Mesenchymal stem cell (in vitro differentiated cells and primary cell): ENCODE data around the gene MBNL3.

Source experiments
- DNase-seq: peaks from one replicate; pipeline ENCODE4 v3.0.0-alpha.2; 2013
- H2AFZ ChIP-seq: one replicate; pipeline ENCODE4 v1.6.1; 2013; ENCODE audit warnings: low read depth, mild to moderate bottlenecking, control low read depth, inconsistent platforms, low read length, moderate library complexity
- H2AK5ac ChIP-seq: 2 replicates; pipeline ENCODE4 v1.6.1; 2013; ENCODE audit warnings: low read length, moderate library complexity, mild to moderate bottlenecking, inconsistent platforms; ENCODE audit not compliant: severe bottlenecking
- H2BK120ac ChIP-seq: one replicate; pipeline ENCODE4 v1.6.1; 2013; ENCODE audit warnings: low read depth, mild to moderate bottlenecking, inconsistent platforms, low read length, moderate library complexity
- H2BK12ac ChIP-seq, 2 experiments: one replicate each; pipeline ENCODE4 v1.6.1; 2013; ENCODE audit warnings: inconsistent platforms in 2 of 2, low read length in 2 of 2, mild to moderate bottlenecking in 2 of 2, moderate library complexity in 2 of 2, control low read depth in 1 of 2
- H2BK15ac ChIP-seq: one replicate; pipeline ENCODE4 v1.6.1; 2013; ENCODE audit warnings: mild to moderate bottlenecking, low read depth, inconsistent platforms; ENCODE audit not compliant: poor library complexity, severe bottlenecking
- H2BK5ac ChIP-seq: 2 replicates; pipeline ENCODE4 v1.6.1; 2013; ENCODE audit warnings: low read depth, mild to moderate bottlenecking, low read length, control low read depth, inconsistent platforms; ENCODE audit not compliant: poor library complexity, severe bottlenecking
- H3K14ac ChIP-seq, 2 experiments: one replicate each; pipeline ENCODE4 v1.6.1; 2013; ENCODE audit warnings: inconsistent platforms in 2 of 2, low read length in 2 of 2, control low read depth in 1 of 2, mild to moderate bottlenecking in 1 of 2, moderate library complexity in 1 of 2
- H3K18ac ChIP-seq, 2 experiments: one replicate each; pipeline ENCODE4 v1.6.1; 2013; ENCODE audit warnings: inconsistent platforms in 2 of 2, low read length in 2 of 2, control low read depth in 1 of 2, low read depth in 1 of 2, mild to moderate bottlenecking in 1 of 2
- H3K23ac ChIP-seq, 2 experiments: one replicate each; pipeline ENCODE4 v1.6.1; 2013; ENCODE audit warnings: inconsistent platforms in 2 of 2, low read length in 2 of 2, mild to moderate bottlenecking in 2 of 2, moderate library complexity in 2 of 2, control low read depth in 1 of 2
- H3K27ac ChIP-seq: 2 replicates; pipeline ENCODE4 v1.5.1; 2013; ENCODE audit warnings: mild to moderate bottlenecking, moderate library complexity, low read length, control low read depth, inconsistent platforms; ENCODE audit not compliant: poor library complexity, severe bottlenecking
- H3K27me3 ChIP-seq, 2 experiments: 2 replicates each; pipeline versions ENCODE4 v1.6.1 to v1.7.0; 2013; ENCODE audit warnings: low read length in 2 of 2, mild to moderate bottlenecking in 2 of 2, moderate library complexity in 2 of 2, control low read depth in 1 of 2, inconsistent platforms in 1 of 2; ENCODE audit not compliant: control insufficient read depth in 1 of 2, insufficient read depth in 1 of 2
- H3K36me3 ChIP-seq, 2 experiments: 2 replicates each; pipeline versions ENCODE4 v1.6.1 to v1.7.0; 2013; ENCODE audit warnings: low read length in 2 of 2, control low read depth in 1 of 2, inconsistent platforms in 1 of 2, low read depth in 1 of 2, mild to moderate bottlenecking in 1 of 2; ENCODE audit not compliant: insufficient read depth in 2 of 2, control insufficient read depth in 1 of 2
- H3K4ac ChIP-seq, 2 experiments: one replicate each; pipeline ENCODE4 v1.6.1; 2013; ENCODE audit warnings: inconsistent platforms in 2 of 2, low read length in 2 of 2, mild to moderate bottlenecking in 2 of 2, moderate library complexity in 2 of 2, control low read depth in 1 of 2, low read depth in 1 of 2
- H3K4me1 ChIP-seq: 2 replicates; pipeline ENCODE4 v1.6.1; 2013; ENCODE audit warnings: low read depth, low read length, control low read depth; ENCODE audit not compliant: control insufficient read depth, insufficient read depth
- H3K4me2 ChIP-seq: 2 replicates; pipeline ENCODE4 v1.6.1; 2013; ENCODE audit warnings: low read length, mild to moderate bottlenecking, inconsistent platforms; ENCODE audit not compliant: poor library complexity, severe bottlenecking
- H3K4me3 ChIP-seq, 2 experiments: 2 replicates each; pipeline versions ENCODE4 v1.5.1 to v1.7.0; 2013; ENCODE audit warnings: low read length in 2 of 2, mild to moderate bottlenecking in 2 of 2, control low read depth in 1 of 2, low read depth in 1 of 2; ENCODE audit not compliant: insufficient read depth in 1 of 2
- H3K79me1 ChIP-seq: replicated peaks from 2 replicates; pipeline ENCODE4 v1.6.1; 2013; ENCODE audit warnings: mild to moderate bottlenecking, control low read depth, low read length, inconsistent platforms; ENCODE audit not compliant: poor library complexity, severe bottlenecking
- H3K9ac ChIP-seq: 2 replicates; pipeline ENCODE4 v1.7.0; 2013; ENCODE audit warnings: mild to moderate bottlenecking, low read length, moderate library complexity
- H3K9me3 ChIP-seq: 2 replicates; pipeline ENCODE4 v1.7.0; 2013; ENCODE audit warnings: mild to moderate bottlenecking, low read length; ENCODE audit not compliant: control insufficient read depth
- H4K8ac ChIP-seq: one replicate; pipeline ENCODE4 v1.6.1; 2013; ENCODE audit warnings: inconsistent platforms, mild to moderate bottlenecking, low read length, moderate library complexity
- H4K91ac ChIP-seq: one replicate; pipeline ENCODE4 v1.6.1; 2013; ENCODE audit warnings: mild to moderate bottlenecking, low read length, inconsistent platforms
- WGBS: methylation state at CpG from one replicate; pipeline ENCODE4 v1.1.7; 2013; ENCODE audit warnings: mixed read lengths; 5-methylcytosine and 5-hydroxymethylcytosine counted together

Gene MBNL3

GRCh38 chrX:132390792-132391191 is 98.0 kb downstream of the MBNL3 start:
- Histone ChIP-seq H3K14ac (no peak overlapping the region), H2BK120ac (no peak overlapping the region), H3K9me3 (no peaks in the 10 kb centered on the region), H4K8ac (no peak overlapping the region), H3K18ac (no peak overlapping the region), H3K4me2 (no peak overlapping the region), H2BK12ac (no peak overlapping the region), H3K27me3 (peaks cover 0 to 3% of the 10 kb centered on the region in 2 experiments), H3K23ac (no peak overlapping the region), H3K4me1 (no peaks in the 10 kb centered on the region), H4K91ac (no peak overlapping the region), H2BK15ac (no peak overlapping the region), H2AK5ac (no peak overlapping the region), H3K36me3 (no peaks in the 10 kb centered on the region), H2AFZ (no peak overlapping the region), H3K4ac (no peak overlapping the region), H3K4me3 (no peak overlapping the region), H3K9ac (no peak overlapping the region), H2BK5ac (no peak overlapping the region), H3K27ac (no peak overlapping the region), H3K79me1 (no peaks in the 10 kb centered on the region)
- DNase-seq: no peak
- 86% methylated on average over 5 of the region's 9 CpGs for WGBS

- Histone ChIP-seq H3K14ac (no peak overlapping the region), H3K9me3 (no peaks in the 10 kb centered on the region), H2AK5ac (no peak overlapping the region), H3K4me3 (no peak overlapping the region), H4K91ac (no peak overlapping the region), H3K27ac (no peak overlapping the region), H2BK15ac (no peak overlapping the region), H3K23ac (no peak overlapping the region), H3K18ac (no peak overlapping the region), H2BK5ac (no peak overlapping the region), H3K9ac (no peak overlapping the region), H4K8ac (no peak overlapping the region), H3K27me3 (peaks cover 0 to 3% of the 10 kb centered on the region in 2 experiments), H3K4me1 (no peaks in the 10 kb centered on the region), H2AFZ (no peak overlapping the region), H3K4ac (no peak overlapping the region), H2BK120ac (no peak overlapping the region), H3K4me2 (no peak overlapping the region), H2BK12ac (no peak overlapping the region), H3K36me3 (no peaks in the 10 kb centered on the region), H3K79me1 (no peaks in the 10 kb centered on the region)
- DNase-seq: no peak
- WGBS: 88% methylated on average over 1 of the region's 2 CpGs
Measured at GRCh38 chrX:132389480-132389879, 99.4 kb downstream of the MBNL3 start.

DNA sequence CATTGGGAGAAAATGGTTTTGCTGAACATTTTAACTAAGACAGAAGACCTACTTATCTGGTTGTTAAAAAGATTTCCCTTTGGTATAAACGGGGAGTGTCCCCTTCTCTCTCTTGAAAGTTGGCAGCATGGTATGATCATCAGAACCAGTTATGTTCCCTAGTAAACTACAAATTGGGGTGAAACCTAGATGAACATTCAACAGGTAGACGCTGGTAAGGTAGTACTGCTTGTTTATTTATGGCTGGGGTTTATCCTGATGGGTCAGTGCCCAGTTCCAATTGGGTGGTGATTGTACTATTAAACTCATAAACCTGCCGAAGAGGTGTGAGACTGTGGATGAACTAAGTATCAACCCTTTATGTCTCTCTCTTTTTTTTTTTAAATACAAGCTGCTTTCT is 100.5 kb downstream of the MBNL3 start:
- Histone ChIP-seq H3K18ac (no peak overlapping the region), H3K9me3 (no peaks in the 10 kb centered on the region), H2BK120ac (no peak overlapping the region), H3K36me3 (no peaks in the 10 kb centered on the region), H3K27ac (no peak overlapping the region), H2BK15ac (no peak overlapping the region), H2AFZ (no peak overlapping the region), H4K91ac (no peak overlapping the region), H3K4me3 (no peak overlapping the region), H3K27me3 (peaks cover 0 to 3% of the 10 kb centered on the region in 2 experiments), H3K23ac (no peak overlapping the region), H2AK5ac (no peak overlapping the region), H2BK5ac (no peak overlapping the region), H4K8ac (no peak overlapping the region), H3K79me1 (no peaks in the 10 kb centered on the region), H3K9ac (no peak overlapping the region), H2BK12ac (no peak overlapping the region), H3K4me2 (no peak overlapping the region), H3K14ac (no peak overlapping the region), H3K4ac (no peak overlapping the region), H3K4me1 (no peaks in the 10 kb centered on the region)
- 100% methylated on average over 1 of the region's 3 CpGs for WGBS
- DNase-seq: no peak

GRCh38 chrX:132384301-132384700 is 104.5 kb downstream of the MBNL3 start:
- Histone ChIP-seq H2BK12ac (no peak overlapping the region), H2AFZ (no peak overlapping the region), H3K9me3 (no peaks in the 10 kb centered on the region), H2BK15ac (no peak overlapping the region), H3K4me1 (no peaks in the 10 kb centered on the region), H3K4me3 (no peak overlapping the region), H2BK5ac (no peak overlapping the region), H3K23ac (no peak overlapping the region), H3K79me1 (no peaks in the 10 kb centered on the region), H3K9ac (no peak overlapping the region), H2BK120ac (no peak overlapping the region), H3K27me3 (peaks cover 0 to 3% of the 10 kb centered on the region in 2 experiments), H3K18ac (no peak overlapping the region), H3K4me2 (no peak overlapping the region), H3K27ac (no peak overlapping the region), H3K36me3 (no peaks in the 10 kb centered on the region), H4K8ac (no peak overlapping the region), H4K91ac (no peak overlapping the region), H3K14ac (no peak overlapping the region), H2AK5ac (no peak overlapping the region), H3K4ac (no peak overlapping the region)
- DNase-seq: no peak
- no CpG with 5 or more reads among the region's 2 CpGs for whole genome bisulfite sequencing
